ENCODE data around the gene AP1S1.

The AP1S1 gene

GRCh38 chr7:101189109-101189508, 34.8 kb downstream of the AP1S1 start:
- Histone ChIP-seq H3K27me3 (ENCODE audit: insufficient read depth, low read length) (peaks cover 4% of the 10 kb centered on the region; the same call in 1 of the 2 replicates), H3K9me2 (ENCODE audit: low read depth, low read length) (no peaks in the 10 kb centered on the region), H3K9me3 (ENCODE audit: low read length) (no peaks in the 10 kb centered on the region), H3K9ac (ENCODE audit: low read length) (no peak overlapping the region), H3K4me2 (ENCODE audit: low read length) (no peak overlapping the region), H3K4me3 (ENCODE audit: low read depth, low read length, poor library complexity, severe bottlenecking) (no peak overlapping the region), H3K27ac (ENCODE audit: low read depth, low read length, poor library complexity, severe bottlenecking) (no peak overlapping the region), H3K79me2 (ENCODE audit: insufficient read depth, low read length) (no peaks in the 10 kb centered on the region), H4K20me1 (ENCODE audit: insufficient read depth, low read length) (no peaks in the 10 kb centered on the region), H2AFZ (ENCODE audit: low read length) (no peak overlapping the region), H3K4me1 (ENCODE audit: insufficient read depth, low read length, severe bottlenecking) (no peaks in the 10 kb centered on the region), H3F3A (ENCODE audit: insufficient read depth, low read length) (no peaks in the 10 kb centered on the region), H3K36me3 (ENCODE audit: insufficient read depth, low read length) (no peaks in the 10 kb centered on the region)
- TF ChIP-seq EZH2 (IDR thresholded peaks at IDR 0.05; ENCODE audit: borderline replicate concordance, low read length) (no peak), CTCF (IDR thresholded peaks at IDR 0.05; ENCODE audit: low read length) (no peak)

- H3K9ac ChIP-seq (ENCODE audit: low read length), result no peak overlapping the region
- no peaks in the 10 kb centered on the region for H3F3A ChIP-seq (ENCODE audit: insufficient read depth, low read length)
- no peaks in the 10 kb centered on the region for H3K27me3 ChIP-seq (ENCODE audit: insufficient read depth, low read length)
- no peaks in the 10 kb centered on the region for H3K36me3 ChIP-seq (ENCODE audit: insufficient read depth, low read length)
- H3K79me2 ChIP-seq (ENCODE audit: insufficient read depth, low read length), result no peaks in the 10 kb centered on the region
- H3K4me2 ChIP-seq (ENCODE audit: low read length), result no peak overlapping the region
- H3K27ac ChIP-seq (ENCODE audit: low read depth, low read length, poor library complexity, severe bottlenecking), result no peak overlapping the region
- H3K9me3 ChIP-seq (ENCODE audit: low read length), result no peaks in the 10 kb centered on the region
- H3K9me2 ChIP-seq (ENCODE audit: low read depth, low read length), result no peaks in the 10 kb centered on the region
- no peak overlapping the region for H3K4me3 ChIP-seq (ENCODE audit: low read depth, low read length, poor library complexity, severe bottlenecking)
- H4K20me1 ChIP-seq (ENCODE audit: insufficient read depth, low read length), result no peaks in the 10 kb centered on the region
- H2AFZ ChIP-seq (ENCODE audit: low read length), result no peak overlapping the region
- no peak for TF ChIP-seq CTCF (IDR thresholded peaks at IDR 0.05; ENCODE audit: low read length)
- TF ChIP-seq EZH2 (IDR thresholded peaks at IDR 0.05; ENCODE audit: borderline replicate concordance, low read length), result no peak
- H3K4me1 ChIP-seq (ENCODE audit: insufficient read depth, low read length, severe bottlenecking), result no peaks in the 10 kb centered on the region
These were observed 41.6 kb downstream of the AP1S1 start for GRCh38 chr7:101195884-101196283.

GRCh38 chr7:101197991-101198390, 43.7 kb downstream of the AP1S1 start:
- no peaks in the 10 kb centered on the region for H3F3A ChIP-seq (ENCODE audit: insufficient read depth, low read length)
- no peak overlapping the region for H3K4me3 ChIP-seq (ENCODE audit: low read depth, low read length, poor library complexity, severe bottlenecking)
- H3K27me3 ChIP-seq (ENCODE audit: insufficient read depth, low read length), result no peaks in the 10 kb centered on the region
- no peaks in the 10 kb centered on the region for H3K36me3 ChIP-seq (ENCODE audit: insufficient read depth, low read length)
- no peak overlapping the region for H2AFZ ChIP-seq (ENCODE audit: low read length)
- no peaks in the 10 kb centered on the region for H3K9me3 ChIP-seq (ENCODE audit: low read length)
- H3K9me2 ChIP-seq (ENCODE audit: low read depth, low read length), result no peaks in the 10 kb centered on the region
- no peak overlapping the region for H3K27ac ChIP-seq (ENCODE audit: low read depth, low read length, poor library complexity, severe bottlenecking)
- H3K79me2 ChIP-seq (ENCODE audit: insufficient read depth, low read length), result no peaks in the 10 kb centered on the region
- H4K20me1 ChIP-seq (ENCODE audit: insufficient read depth, low read length), result no peaks in the 10 kb centered on the region
- no peak overlapping the region for H3K9ac ChIP-seq (ENCODE audit: low read length)
- H3K4me2 ChIP-seq (ENCODE audit: low read length), result no peak overlapping the region
- no peaks in the 10 kb centered on the region for H3K4me1 ChIP-seq (ENCODE audit: insufficient read depth, low read length, severe bottlenecking)
- TF ChIP-seq CTCF (IDR thresholded peaks at IDR 0.05; ENCODE audit: low read length) (no peak), EZH2 (IDR thresholded peaks at IDR 0.05; ENCODE audit: borderline replicate concordance, low read length) (no peak)

Data from OCI-LY1 (cell line).